HG03439 (cell line): ENCODE results near the gene SAMD13.

ENCODE experiments used
- ATAC-seq: cut with Tn5 transposase; IDR thresholded peaks from one replicate; pipeline ENCODE4 v1.9.1; 2021; ENCODE audit warnings: mild to moderate bottlenecking, moderate library complexity; ENCODE audit not compliant: unreplicated experiment

Gene SAMD13

DNA sequence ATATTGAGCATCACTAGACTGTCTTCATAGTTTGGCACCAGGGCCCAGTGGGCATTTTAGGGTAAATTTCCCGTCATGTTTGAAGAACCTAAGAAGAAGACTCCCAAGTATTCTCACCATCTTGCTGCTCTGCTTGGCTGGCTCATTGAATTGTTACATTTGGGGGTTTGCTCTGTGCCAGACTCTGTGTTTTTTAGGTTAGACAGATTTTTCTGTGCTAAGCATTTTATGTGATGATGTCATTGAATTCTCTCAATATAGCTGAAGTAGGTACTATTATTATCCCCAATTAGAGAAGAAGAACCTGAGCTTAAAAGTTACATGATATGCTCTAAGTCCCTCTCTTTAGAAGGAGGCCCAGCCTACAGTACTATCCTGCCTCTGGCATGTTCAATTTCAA, 68.8 kb downstream of the SAMD13 start:
- ATAC-seq = no peak

DNA sequence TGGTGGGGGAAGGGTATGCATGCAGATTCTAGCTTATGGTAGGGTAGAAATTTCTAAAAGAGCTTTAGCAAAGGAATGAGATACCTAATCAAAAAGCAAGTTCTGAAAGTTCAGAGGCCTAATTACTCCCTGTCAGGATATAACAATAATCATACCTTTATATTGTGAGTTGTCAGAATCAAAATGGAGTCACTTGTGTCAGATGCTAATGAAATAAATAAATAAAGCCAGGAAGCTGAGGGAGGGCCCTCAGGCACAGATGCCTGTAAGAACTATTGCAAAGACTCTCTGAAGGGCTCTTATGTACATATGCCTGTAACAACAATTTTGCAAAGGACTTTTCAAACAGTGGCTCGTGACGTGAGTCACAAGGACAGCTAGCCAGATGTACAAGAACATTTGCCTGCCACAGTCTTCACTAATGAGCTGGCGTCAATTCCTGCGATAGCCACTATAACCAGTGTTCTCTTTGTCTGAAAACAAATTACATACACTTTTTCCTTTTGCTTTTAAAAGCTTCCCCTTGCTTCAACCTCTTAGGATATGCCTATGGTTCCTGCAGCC, 69.4 kb downstream of the SAMD13 start:
- ATAC-seq = no peak

DNA sequence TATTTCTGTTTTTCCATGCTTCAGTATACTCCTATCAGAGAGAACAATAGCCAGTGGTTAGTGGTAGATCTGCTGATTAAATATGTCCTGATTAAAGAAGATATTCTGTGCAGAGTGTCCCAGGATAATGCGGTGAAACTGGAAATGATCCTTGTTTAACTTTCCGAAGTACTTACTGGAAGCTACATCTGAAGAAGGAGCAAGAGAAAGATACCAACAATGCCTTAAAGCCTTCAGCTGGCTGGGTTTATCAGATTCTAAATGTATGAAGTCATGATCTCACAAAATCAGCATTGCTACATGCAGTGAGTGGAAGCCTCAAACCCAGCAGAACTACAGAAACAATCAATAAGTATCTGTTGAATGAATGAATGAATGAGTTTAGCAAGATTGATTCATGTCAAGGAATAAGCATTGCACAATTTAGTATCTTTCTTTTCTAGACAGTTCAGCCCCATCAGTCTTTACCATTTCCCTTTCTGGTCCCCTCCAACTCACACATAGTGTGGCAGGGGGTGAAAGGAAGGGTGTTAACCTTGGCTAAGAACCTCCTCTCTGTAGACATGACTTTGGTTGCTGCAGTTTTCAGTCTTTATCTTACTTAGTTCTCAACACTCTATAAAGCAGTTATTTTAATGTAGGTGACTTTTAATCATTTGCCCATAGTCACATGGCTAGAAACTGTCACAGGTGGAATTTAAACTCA, 72.1 kb downstream of the SAMD13 start:
- no peak for ATAC-seq

DNA sequence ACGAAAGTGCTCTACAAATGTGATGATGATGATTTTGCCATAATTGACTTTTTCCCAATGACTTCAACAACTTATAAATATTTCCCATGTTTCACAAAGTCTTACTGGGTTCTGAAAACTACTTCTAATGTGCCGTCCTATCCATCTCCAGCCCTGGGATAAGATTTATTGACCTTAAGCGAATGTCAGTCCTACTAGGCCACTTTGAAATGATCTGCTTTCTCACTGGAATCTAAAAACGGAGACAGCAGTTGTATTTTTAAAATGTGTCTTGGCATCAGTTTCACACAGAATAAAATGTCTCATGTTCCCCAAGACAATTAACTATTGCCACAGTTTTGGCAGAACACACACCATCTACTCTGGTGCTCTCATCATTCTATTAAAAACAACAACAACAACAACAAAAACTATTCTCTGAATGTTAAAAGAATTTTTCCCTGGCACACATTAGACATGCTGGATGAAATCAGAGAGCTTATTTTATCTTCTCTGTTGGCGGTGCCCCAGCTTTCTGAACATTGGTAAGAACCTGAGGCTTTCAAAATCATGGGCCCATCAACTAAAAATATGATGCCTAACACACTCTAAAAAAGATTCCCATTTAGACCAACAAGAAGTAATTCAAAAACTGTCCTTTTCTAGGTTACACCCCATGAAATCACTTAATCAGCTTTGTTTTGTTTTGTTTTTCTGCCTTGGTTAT, 73.6 kb downstream of the SAMD13 start:
- ATAC-seq = no peak

DNA sequence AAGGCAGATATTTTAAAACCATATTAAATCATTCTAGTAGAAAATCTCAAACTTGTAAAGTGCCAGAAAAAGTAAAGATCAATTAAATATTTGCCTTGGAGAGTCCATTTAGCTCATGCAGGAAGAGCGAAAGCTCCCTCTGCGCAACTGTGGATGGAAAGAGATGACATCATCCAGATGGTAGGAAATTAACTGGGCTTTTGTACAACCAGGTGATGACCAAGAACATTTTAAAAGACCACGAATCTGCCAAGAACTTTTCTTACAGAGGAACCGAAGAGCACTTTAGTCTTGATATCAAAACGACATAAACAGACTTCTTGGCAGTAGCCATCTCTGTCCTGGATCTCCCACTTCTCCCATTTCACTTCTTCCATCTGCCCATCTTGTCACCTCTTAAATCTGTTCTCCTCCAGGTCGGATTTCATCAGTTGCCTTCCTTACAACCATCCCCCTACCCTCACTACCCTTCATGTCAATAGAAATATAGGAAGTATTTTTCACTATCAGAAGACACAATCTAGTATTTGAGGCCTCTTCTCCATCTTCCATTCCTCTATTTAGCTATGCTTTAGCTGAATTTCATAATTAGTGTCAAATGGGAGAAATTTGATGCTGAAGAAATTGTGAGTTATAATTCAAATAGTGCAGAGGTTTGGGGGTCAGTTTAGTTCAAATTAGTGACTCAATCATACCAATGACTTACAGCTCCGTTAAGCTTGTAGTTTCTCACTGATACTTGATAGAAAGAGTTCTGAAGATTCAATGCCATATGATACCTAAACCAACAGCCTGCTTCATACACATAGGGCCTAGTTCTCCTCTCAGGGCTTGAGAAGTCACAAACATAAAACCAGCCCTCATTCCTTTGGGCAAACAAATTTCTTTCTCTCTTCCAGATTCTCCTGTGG, 74.7 kb downstream of the SAMD13 start:
- ATAC-seq = no peak

DNA sequence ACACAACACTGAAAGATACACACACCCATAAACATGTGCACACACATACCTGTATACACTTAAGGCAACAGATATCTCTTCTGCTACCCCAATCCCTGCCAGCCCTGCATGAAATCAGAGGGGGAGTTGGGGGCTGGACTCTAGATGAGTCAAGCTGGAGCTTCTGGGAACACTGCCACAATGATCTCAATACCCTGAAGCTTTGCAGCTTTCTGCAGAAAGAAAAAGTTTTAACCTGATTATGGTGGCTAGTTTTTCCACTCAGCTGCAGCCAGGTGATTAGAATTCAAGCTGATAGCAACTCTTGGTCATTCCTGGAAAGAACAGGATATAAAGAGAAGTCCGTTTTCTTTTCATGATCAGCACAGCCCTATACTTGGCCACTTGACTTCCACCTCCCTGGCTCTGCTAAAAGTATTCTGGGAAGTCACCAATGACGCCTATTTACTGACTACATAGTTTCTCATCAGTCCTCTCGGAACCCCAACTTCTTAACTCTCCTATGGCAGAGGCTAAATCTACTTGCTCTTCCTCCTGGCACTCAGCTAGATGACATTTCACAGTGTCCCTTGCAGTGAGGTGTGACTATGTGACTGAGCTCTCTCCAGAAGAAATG, 76.1 kb downstream of the SAMD13 start:
- no peak for ATAC-seq

DNA sequence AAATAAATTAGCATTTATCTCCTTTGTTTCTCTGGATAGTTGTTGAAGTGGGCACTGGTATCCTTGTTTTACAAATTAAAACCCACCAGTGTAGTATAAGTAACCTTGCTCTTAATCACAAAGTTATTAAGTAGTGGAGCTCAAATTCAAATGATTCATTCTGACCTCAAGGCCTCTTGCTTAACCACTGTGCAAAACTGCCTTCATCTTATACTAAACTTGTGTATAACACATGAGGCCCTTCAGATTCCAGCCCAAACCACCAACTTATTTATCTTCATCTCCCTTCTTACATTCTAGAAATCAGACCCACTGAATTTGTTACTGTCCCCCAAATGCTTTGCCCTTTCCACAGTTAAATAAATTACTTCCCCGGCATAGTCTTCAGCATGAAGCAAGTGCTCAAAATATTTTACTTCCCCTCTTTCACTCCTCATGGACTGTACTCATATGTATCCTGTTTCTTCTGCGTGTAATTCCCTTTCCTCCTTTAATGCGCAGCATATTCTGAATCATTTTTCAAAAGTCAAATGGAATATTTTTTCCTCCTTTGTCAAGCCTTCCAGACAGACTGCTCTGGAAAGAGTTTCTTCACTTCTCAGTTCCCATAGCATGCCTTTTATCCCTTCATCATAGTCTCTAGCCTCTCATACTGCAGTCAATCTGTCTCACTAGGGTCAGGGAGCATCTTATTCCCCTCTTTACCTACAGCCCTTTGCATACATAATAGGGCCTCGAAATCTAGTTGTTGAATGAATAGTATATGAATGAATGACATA, 77.8 kb downstream of the SAMD13 start:
- no peak for ATAC-seq

DNA sequence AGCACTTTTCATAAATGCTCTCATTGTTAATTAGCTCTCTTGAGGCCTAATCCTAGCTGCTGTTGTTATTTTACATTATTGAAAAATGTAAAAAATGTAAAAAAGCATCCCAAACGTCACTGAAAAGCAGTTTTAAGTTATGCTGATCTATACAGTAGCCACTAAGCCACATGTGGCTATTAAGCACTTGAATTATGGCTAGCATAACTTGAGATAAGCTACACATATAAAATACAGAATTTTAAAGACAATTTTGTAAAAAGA, 78.3 kb downstream of the SAMD13 start:
- no peak for ATAC-seq

DNA sequence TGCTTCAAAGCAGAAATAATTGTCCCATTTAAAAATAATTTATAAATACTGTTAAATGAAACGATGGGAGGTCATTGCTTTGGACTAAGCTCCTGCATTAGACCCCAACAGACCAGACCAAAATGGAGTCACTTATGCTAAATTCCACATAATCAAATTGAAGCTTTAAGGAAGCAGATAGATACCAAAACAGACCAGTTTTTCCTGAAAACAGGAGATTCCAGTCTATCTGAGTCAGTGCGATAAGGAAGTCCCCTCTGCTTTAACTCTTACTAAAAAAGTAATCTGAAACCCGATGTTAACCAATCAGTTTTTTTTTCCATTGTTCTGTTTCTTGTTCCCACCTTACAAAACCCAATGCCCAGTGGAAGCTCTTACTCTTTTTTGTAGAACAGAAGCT, 80.6 kb downstream of the SAMD13 start:
- ATAC-seq = no peak

DNA sequence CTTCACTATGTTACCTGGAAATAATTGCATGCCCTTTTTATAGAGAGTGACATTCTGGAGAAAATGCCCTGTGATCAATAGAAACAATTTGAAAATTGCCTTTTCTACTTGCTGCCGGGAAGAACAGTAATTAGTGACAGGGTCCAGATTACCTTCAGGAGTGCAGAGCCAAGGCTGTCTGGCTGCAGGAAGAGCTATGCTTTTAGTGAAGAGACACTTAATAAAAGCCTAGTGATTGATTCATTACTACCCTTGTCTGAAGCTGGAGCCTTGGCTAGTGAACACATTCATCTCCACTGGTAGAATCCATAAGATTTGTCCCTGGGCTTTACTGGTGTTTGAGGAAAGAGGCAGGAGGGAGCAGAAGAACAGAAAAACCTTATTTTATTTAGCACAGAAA, 83.8 kb downstream of the SAMD13 start:
- no peak for ATAC-seq

DNA sequence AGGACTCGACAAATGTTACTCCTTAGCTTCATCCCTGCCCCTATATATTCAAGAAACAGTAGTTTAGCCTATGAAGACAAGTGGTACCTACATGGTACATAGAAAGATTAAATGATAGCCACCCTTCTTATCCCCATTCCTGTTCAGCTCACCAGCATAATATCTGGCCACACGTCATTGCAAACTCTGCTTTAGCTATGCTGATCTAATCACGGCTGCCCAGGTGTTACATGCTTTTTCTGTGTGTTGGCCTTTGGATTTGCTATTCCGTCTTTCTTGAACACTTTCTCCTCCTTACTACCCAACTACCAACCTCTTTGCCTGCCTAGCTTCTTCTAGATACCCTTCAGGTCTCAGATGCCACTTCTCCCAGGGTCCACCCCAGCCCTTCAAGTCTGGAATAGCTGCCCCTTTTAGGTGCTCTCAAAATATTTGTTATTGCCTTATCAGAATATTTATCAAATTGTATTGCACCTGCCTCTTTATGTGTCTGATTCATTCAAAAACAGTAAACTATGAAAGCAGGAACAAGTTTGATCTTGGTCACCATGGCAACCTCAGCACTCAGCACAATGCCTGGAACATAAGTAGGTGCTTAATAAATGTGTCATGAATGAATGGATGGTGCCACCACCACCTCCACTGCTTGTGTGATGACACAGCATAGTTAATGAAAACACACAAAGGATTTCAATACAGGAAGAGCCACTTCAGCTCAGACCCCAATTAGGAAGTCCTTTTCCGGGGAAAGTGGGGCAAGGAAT, 85.4 kb downstream of the SAMD13 start:
- ATAC-seq = no peak

DNA sequence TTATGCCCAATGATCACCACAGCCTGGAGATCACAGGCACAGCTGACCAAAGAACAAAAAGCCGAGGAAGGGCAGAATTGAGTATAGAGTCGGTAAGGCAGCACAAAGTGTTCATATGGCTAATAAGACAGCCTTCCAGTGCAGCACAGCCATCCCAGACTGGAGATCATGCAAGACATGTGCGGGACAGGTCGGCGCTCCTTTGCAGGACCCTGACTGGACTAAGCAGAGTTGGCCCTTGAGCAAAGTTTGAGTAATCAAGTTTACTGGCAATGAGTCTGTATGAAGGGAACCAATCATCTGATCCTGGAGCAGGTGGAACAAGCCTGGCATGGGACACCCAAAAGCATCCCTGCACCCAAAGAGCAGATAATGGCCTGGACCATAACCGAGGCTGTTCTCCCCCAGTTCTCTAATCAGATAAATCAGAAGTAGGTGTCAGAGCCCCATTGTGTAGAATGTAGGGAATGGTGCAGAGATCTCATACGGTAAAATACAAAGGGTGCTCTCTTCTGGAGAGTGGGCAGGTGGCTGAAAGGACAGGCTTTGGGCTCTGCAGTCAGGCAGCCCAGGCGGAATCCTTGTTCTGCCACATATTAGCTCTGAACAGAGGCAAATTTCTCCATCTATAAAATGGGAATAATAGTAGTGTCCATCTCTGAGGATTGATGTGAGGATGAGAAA, 86.1 kb downstream of the SAMD13 start:
- no peak for ATAC-seq

DNA sequence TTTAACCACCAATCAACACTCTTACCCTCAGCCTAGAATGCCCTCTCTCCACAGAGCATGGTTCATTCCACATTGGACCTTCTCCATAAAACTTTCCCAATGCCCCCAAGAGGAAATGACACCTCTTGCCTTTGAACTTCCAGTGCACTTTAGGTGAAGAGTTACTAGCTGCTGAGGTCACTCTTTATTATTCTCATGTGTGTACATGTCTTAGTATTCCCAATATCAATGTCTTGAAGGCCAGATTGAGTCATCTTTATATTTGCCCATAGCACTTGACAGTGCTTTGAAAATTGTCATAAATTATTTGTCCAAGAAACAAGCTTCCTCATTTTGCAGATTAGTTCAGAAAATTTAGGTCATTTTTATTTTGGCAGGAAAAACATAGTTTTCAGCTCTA, 88.7 kb downstream of the SAMD13 start:
- ATAC-seq = no peak

DNA sequence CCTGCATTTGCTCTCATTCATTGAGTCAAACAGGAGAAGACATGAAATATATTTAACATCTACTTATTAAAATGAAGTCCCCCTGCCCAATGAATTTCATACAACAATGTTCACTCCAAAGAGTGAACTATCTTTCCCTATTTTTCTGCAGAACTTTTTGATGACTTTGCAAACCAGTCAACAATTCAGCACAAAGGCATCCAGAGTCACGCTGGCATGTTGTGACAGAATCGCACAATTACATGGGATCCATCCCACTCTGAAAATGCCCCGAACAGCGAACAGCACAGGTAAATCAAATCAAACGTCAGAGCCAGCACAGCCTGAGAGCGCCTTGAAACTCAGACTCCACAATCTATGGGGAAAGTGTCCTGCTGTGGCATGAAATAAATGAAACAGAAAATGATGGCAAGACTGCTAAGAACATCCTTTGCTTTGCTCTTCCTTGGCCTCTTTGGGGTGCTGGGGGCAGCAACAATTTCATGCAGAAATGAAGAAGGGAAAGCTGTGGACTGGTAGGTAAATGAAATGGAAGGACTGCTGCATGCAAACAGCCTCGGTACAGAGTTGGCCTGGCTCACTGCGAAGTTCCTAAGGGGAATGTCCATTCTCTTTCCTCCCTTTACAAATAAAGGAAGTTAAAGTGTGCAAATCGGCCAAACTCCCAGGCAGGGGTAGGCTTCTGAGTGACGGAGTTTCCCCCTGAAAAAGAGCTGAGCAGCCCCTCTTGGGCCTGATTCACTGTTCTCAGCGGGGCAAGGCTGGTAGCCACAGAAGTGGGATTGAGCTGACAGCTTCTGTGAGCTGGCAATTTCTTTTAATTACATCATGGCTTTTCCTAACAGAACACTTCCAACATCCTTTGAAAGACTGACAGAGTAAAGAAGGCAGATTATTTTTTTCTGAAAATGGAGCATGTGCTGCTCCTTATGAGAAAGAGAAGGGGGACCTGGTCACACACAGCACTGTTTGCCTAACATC, 97.0 kb downstream of the SAMD13 start, which contains the start of gene DNASE2B:
TSS of gene DNASE2B (plus strand) at position 310 of the 981 bp plus-strand sequence. CDS start at position 391, 81 bp downstream.
- ATAC-seq = no peak
